ENCODE data around the gene POLR2J. TPM values are rescaled to one million over a fixed set of nuclear protein-coding genes. Genes with fewer than 3 reads are reported as not detected.
"Not testable (repeated sequence)": the region's sequence is repeated elsewhere in the genome, so short reads cannot be mapped to it uniquely, and the experiment has no call there.

POLR2J gene
- total RNA-seq = 10 to 100 TPM in 3 of 4 donors, 1 to 10 TPM in 1; 6.7 to 24.1 (median 19.9) TPM

GRCh38 chr7:102478314-102479208, at the start of gene POLR2J:
TSS of gene POLR2J (minus strand) at chr7:102478922. CDS start at chr7:102478860, 62 bp downstream.
- H3K4me3 ChIP-seq = peak within 1 kb of the TSS; percentile 56
- H3K27me3 ChIP-seq, H3K9me3 ChIP-seq, H3K4me1 ChIP-seq: not testable (repeated sequence)
- ATAC-seq = peak; percentile 93
- WGBS, 2 donors (ENCODE audit: low coverage in 1 of 2) = no CpG with 5 or more reads among the region's 72 CpGs
- TF ChIP-seq POLR2A (IDR thresholded peaks at IDR 0.05) = peak in 1 of 2 donors; percentile 46
- TF ChIP-seq CTCF (IDR thresholded peaks at IDR 0.05) = peak in 2 of 4 experiments; percentile 50 to 74
- TF ChIP-seq POLR2AphosphoS5 (IDR thresholded peaks at IDR 0.05) = peak; percentile 52
- peaks cover 0 to 18% of the 10 kb centered on the region in 2 donors for H3K36me3 ChIP-seq
- H3K27ac ChIP-seq = peak within 1 kb of the TSS in 3 of 4 donors; percentile 68 to 80 (median 68)

- H3K4me3 ChIP-seq, H3K4me1 ChIP-seq, H3K27ac ChIP-seq, H3K36me3 ChIP-seq, H3K27me3 ChIP-seq, H3K9me3 ChIP-seq: not testable (repeated sequence)
- peak; percentile 32 for ATAC-seq
- no CpG with 5 or more reads among the region's 13 CpGs for WGBS, 2 donors (ENCODE audit: low coverage in 1 of 2)
Observed at GRCh38 chr7:102527822-102528793, 49.4 kb upstream of the POLR2J start.

- not testable (repeated sequence) for H3K4me1 ChIP-seq, ATAC-seq, H3K36me3 ChIP-seq, H3K9me3 ChIP-seq, H3K27me3 ChIP-seq, H3K4me3 ChIP-seq, H3K27ac ChIP-seq
- no CpG with 5 or more reads among the region's 8 CpGs for WGBS, 2 donors (ENCODE audit: low coverage in 1 of 2)
Observed at GRCh38 chr7:102527182-102527581, 48.5 kb upstream of the POLR2J start.

GRCh38 chr7:102524803-102525202, 46.1 kb upstream of the POLR2J start:
- H3K9me3 ChIP-seq, H3K36me3 ChIP-seq, ATAC-seq, H3K27me3 ChIP-seq, H3K27ac ChIP-seq, H3K4me1 ChIP-seq, H3K4me3 ChIP-seq: not testable (repeated sequence)
- WGBS, 2 donors (ENCODE audit: low coverage in 1 of 2) = no CpG with 5 or more reads among the region's 2 CpGs

GRCh38 chr7:102520797-102521196, 42.1 kb upstream of the POLR2J start:
- H3K27ac ChIP-seq, ATAC-seq, H3K27me3 ChIP-seq, H3K9me3 ChIP-seq, H3K36me3 ChIP-seq, H3K4me3 ChIP-seq, H3K4me1 ChIP-seq: not testable (repeated sequence)
- WGBS, 2 donors (ENCODE audit: low coverage in 1 of 2) = 83% methylated on average over 4 of the region's 5 CpGs; no CpG with 5 or more reads in 1 of the 2 donors

- peak; percentile 97 for ATAC-seq
- H3K4me3 ChIP-seq = peak within 1 kb of the TSS in 1 of 2 donors; percentile 43
- no CpG with 5 or more reads among the region's 61 CpGs for WGBS, 2 donors (ENCODE audit: low coverage in 1 of 2)
Observed at GRCh38 chr7:102517550-102518147, 38.9 kb upstream of the POLR2J start, which contains the start of gene RASA4B. TSS of gene RASA4B (minus strand) at chr7:102517777. CDS start at chr7:102517710, 67 bp downstream.

GRCh38 chr7:102516951-102517350, 38.2 kb upstream of the POLR2J start:
- not testable (repeated sequence) for H3K27me3 ChIP-seq, H3K27ac ChIP-seq, H3K9me3 ChIP-seq, ATAC-seq, H3K4me3 ChIP-seq, H3K36me3 ChIP-seq, H3K4me1 ChIP-seq
- no CpG with 5 or more reads among the region's 10 CpGs for WGBS, 2 donors (ENCODE audit: low coverage in 1 of 2)

More at GRCh38 chr7:102517550-102518147, 38.9 kb upstream of the POLR2J start, which contains the start of gene RASA4B:
- not testable (repeated sequence) for H3K27me3 ChIP-seq, H3K27ac ChIP-seq, H3K36me3 ChIP-seq, H3K4me1 ChIP-seq, H3K9me3 ChIP-seq

- not testable (repeated sequence) for H3K4me3 ChIP-seq, ATAC-seq, H3K36me3 ChIP-seq, H3K27ac ChIP-seq, H3K9me3 ChIP-seq, H3K27me3 ChIP-seq, H3K4me1 ChIP-seq
- no CpG with 5 or more reads among the region's 3 CpGs for WGBS, 2 donors (ENCODE audit: low coverage in 1 of 2)
Observed at GRCh38 chr7:102515889-102516288, 37.2 kb upstream of the POLR2J start.

- ATAC-seq, H3K4me3 ChIP-seq, H3K36me3 ChIP-seq, H3K4me1 ChIP-seq, H3K9me3 ChIP-seq, H3K27me3 ChIP-seq: not testable (repeated sequence)
- peak overlapping the region in 1 of 4 donors; percentile 37 for H3K27ac ChIP-seq
- WGBS, 2 donors (ENCODE audit: low coverage in 1 of 2) = no CpG with 5 or more reads among the region's 15 CpGs
Observed at GRCh38 chr7:102514881-102515721, 36.4 kb upstream of the POLR2J start.

- not testable (repeated sequence) for H3K9me3 ChIP-seq, H3K27me3 ChIP-seq, H3K4me1 ChIP-seq, H3K36me3 ChIP-seq
- peak; percentile 27 for ATAC-seq
- WGBS, 2 donors (ENCODE audit: low coverage in 1 of 2) = 0% methylated on average over 1 of the region's 5 CpGs; no CpG with 5 or more reads in 1 of the 2 donors
- H3K4me3 ChIP-seq = peak overlapping the region; percentile 18 to 39
- peak overlapping the region; percentile 81 to 85 (median 84) for H3K27ac ChIP-seq
Observed at GRCh38 chr7:102512642-102513221, 34.0 kb upstream of the POLR2J start.

Measured in gastroesophageal sphincter (tissue), 4 donors.